ENCODE measurements around the gene RNF150. TPM values are rescaled to one million over a fixed set of nuclear protein-coding genes. Genes with fewer than 3 reads are reported as not detected.

The RNF150 gene
- total RNA-seq, 1 experiment from 2014 or later = 1.3 TPM

DNA sequence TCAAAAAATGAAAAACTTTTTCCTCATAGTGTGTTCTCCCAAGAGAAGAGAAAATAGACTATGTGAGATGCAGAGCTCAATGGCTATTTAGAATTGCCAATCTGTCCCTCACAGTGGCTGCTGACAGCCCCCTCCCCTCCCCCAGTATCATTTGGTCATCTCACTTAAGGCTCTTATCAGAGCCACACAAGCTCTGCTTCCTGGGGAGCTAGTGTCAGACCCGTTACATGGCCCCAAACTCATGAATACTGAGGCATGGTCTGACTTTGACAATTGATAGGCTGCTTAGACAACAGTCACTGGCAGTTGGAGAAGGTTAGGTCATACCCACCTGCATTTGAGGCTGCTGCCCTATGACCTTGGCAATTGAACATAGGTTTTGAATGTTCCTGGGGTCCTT is 15.3 kb downstream of the RNF150 start:
- no TSS peak for BruUV-seq (replicated peaks)

DNA sequence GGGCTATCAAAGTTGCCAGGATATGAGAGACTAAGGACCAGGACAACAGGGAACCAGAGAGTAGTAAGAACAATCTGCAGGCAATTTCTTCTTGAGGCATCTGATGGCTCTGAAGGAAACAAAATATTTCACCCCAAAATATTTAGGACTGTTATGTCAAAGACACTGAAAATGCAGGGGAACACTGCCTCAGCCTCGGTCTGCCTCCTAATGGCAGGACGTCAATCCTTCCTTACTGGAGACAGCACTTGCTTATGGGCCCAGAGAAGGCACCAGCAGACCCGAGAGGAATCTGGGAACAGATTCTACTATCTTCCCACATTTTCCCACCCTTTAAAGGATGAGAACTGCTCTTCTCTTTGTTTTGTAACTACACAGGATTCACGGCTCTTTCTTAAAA is 23.3 kb downstream of the RNF150 start:
- H3K27ac ChIP-seq (ENCODE audit: low read length) = no peak overlapping the region
- intact Hi-C loops (cut with micrococcal nuclease; ENCODE audit: unreplicated experiment) = no loop called here
- no peaks in the 10 kb centered on the region for H3K36me3 ChIP-seq (ENCODE audit: control insufficient read depth, insufficient read depth, low read length)
- in situ Hi-C loops (cut with HindIII; ENCODE audit: low pct_unique_long_range_greater_than_20kb, low sequenced_read_pairs) = no loop called here
- no TSS peak for BruUV-seq (replicated peaks)
- H3K4me1 ChIP-seq (ENCODE audit: control insufficient read depth, insufficient read depth, low read length) = no peaks in the 10 kb centered on the region
- TF ChIP-seq TCF7L2 (IDR thresholded peaks at IDR 0.05; ENCODE audit: low read depth, low read length) = no peak
- TF ChIP-seq, protein P1, sequence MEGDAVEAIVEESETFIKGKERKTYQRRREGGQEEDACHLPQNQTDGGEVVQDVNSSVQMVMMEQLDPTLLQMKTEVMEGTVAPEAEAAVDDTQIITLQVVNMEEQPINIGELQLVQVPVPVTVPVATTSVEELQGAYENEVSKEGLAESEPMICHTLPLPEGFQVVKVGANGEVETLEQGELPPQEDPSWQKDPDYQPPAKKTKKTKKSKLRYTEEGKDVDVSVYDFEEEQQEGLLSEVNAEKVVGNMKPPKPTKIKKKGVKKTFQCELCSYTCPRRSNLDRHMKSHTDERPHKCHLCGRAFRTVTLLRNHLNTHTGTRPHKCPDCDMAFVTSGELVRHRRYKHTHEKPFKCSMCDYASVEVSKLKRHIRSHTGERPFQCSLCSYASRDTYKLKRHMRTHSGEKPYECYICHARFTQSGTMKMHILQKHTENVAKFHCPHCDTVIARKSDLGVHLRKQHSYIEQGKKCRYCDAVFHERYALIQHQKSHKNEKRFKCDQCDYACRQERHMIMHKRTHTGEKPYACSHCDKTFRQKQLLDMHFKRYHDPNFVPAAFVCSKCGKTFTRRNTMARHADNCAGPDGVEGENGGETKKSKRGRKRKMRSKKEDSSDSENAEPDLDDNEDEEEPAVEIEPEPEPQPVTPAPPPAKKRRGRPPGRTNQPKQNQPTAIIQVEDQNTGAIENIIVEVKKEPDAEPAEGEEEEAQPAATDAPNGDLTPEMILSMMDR (IDR thresholded peaks at IDR 0.05) = no peak
- no peak for TF ChIP-seq POLR2AphosphoS5 (IDR thresholded peaks at IDR 0.05; ENCODE audit: low read depth, low read length)
- TF ChIP-seq, protein P2, sequence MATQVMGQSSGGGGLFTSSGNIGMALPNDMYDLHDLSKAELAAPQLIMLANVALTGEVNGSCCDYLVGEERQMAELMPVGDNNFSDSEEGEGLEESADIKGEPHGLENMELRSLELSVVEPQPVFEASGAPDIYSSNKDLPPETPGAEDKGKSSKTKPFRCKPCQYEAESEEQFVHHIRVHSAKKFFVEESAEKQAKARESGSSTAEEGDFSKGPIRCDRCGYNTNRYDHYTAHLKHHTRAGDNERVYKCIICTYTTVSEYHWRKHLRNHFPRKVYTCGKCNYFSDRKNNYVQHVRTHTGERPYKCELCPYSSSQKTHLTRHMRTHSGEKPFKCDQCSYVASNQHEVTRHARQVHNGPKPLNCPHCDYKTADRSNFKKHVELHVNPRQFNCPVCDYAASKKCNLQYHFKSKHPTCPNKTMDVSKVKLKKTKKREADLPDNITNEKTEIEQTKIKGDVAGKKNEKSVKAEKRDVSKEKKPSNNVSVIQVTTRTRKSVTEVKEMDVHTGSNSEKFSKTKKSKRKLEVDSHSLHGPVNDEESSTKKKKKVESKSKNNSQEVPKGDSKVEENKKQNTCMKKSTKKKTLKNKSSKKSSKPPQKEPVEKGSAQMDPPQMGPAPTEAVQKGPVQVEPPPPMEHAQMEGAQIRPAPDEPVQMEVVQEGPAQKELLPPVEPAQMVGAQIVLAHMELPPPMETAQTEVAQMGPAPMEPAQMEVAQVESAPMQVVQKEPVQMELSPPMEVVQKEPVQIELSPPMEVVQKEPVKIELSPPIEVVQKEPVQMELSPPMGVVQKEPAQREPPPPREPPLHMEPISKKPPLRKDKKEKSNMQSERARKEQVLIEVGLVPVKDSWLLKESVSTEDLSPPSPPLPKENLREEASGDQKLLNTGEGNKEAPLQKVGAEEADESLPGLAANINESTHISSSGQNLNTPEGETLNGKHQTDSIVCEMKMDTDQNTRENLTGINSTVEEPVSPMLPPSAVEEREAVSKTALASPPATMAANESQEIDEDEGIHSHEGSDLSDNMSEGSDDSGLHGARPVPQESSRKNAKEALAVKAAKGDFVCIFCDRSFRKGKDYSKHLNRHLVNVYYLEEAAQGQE (IDR thresholded peaks at IDR 0.05; ENCODE audit: insufficient read depth in 1 of 2, low read depth in 2 of 2, low read length in 1 of 2) = no peak
- TF ChIP-seq SIN3A (IDR thresholded peaks at IDR 0.05; ENCODE audit: borderline replicate concordance, insufficient read depth, low read depth, low read length) = no peak
- ChIA-PET POLR2A (no interaction called here), CTCF (no interaction called here)
- no peak overlapping the region for H3K4me3 ChIP-seq (ENCODE audit: low read depth in 2 of 2, low read length in 2 of 2)
- ATAC-seq (no peak), DNase-seq (ENCODE audit: low read depth, low spot score) (no peak)
- no peaks in the 10 kb centered on the region for H3K27me3 ChIP-seq (ENCODE audit: control insufficient read depth, insufficient read depth, low read length)
- H3K9me3 ChIP-seq (ENCODE audit: control insufficient read depth, insufficient read depth, low read depth, low read length) = no peaks in the 10 kb centered on the region

More for the DNA sequence above, 15.3 kb downstream of the RNF150 start:
- no peak overlapping the region for H3K4me3 ChIP-seq (ENCODE audit: low read depth in 2 of 2, low read length in 2 of 2)
- no peaks in the 10 kb centered on the region for H3K4me1 ChIP-seq (ENCODE audit: control insufficient read depth, insufficient read depth, low read length)
- intact Hi-C loops (cut with micrococcal nuclease; ENCODE audit: unreplicated experiment) (no loop called here), in situ Hi-C loops (cut with HindIII; ENCODE audit: low pct_unique_long_range_greater_than_20kb, low sequenced_read_pairs) (no loop called here)
- ATAC-seq (no peak), DNase-seq (ENCODE audit: low read depth, low spot score) (no peak)
- H3K9me3 ChIP-seq (ENCODE audit: control insufficient read depth, insufficient read depth, low read depth, low read length) = no peaks in the 10 kb centered on the region
- no peak overlapping the region for H3K27ac ChIP-seq (ENCODE audit: low read length)
- ChIA-PET CTCF (no interaction called here), POLR2A (no interaction called here)
- TF ChIP-seq, protein P2 (IDR thresholded peaks at IDR 0.05; ENCODE audit: insufficient read depth in 1 of 2, low read depth in 2 of 2, low read length in 1 of 2) = no peak
- TF ChIP-seq, protein P1 (IDR thresholded peaks at IDR 0.05) = no peak
- TF ChIP-seq POLR2AphosphoS5 (IDR thresholded peaks at IDR 0.05; ENCODE audit: low read depth, low read length) (no peak), SIN3A (IDR thresholded peaks at IDR 0.05; ENCODE audit: borderline replicate concordance, insufficient read depth, low read depth, low read length) (no peak), TCF7L2 (IDR thresholded peaks at IDR 0.05; ENCODE audit: low read depth, low read length) (no peak)
- no peaks in the 10 kb centered on the region for H3K27me3 ChIP-seq (ENCODE audit: control insufficient read depth, insufficient read depth, low read length)
- no peaks in the 10 kb centered on the region for H3K36me3 ChIP-seq (ENCODE audit: control insufficient read depth, insufficient read depth, low read length)
